NT2/D1 (cell line): Measurements from ENCODE around the gene SPATA2.
A peak's percentile ranks its signal among the peaks of the same experiment; 100 is the strongest.

Experiments used
- YY1 ChIP-seq: IDR thresholded peaks from 2 replicates; pipeline ENCODE4 v1.6.1; 2011; ENCODE audit not compliant: insufficient read length, insufficient read depth
- ZNF274 ChIP-seq: IDR thresholded peaks from 2 replicates; pipeline ENCODE4 v1.6.1; 2011; ENCODE audit warnings: mild to moderate bottlenecking, low read depth, low read length

GRCh38 chr20:49888212-49889000 is 26.9 kb downstream of the SPATA2 start:
- TF ChIP-seq YY1 (peak; percentile 12), ZNF274 (no peak)
